DND-41 (cell line): ENCODE measurements around the gene PLEK2.

Source experiments
- EZH2 ChIP-seq: IDR thresholded peaks from 3 replicates; pipeline ENCODE4 v1.6.1; 2012; ENCODE audit warnings: borderline replicate concordance, low read depth, mild to moderate bottlenecking, moderate library complexity, low read length, inconsistent platforms; ENCODE audit not compliant: severe bottlenecking
- TF ChIP-seq, protein P1 (sequence below): IDR thresholded peaks from 2 replicates; pipeline ENCODE4 v1.5.1; 2012; ENCODE audit warnings: borderline replicate concordance, low read length, moderate library complexity, mild to moderate bottlenecking; ENCODE audit not compliant: poor library complexity, severe bottlenecking; ENCODE audit errors: extremely low read depth

DNA sequence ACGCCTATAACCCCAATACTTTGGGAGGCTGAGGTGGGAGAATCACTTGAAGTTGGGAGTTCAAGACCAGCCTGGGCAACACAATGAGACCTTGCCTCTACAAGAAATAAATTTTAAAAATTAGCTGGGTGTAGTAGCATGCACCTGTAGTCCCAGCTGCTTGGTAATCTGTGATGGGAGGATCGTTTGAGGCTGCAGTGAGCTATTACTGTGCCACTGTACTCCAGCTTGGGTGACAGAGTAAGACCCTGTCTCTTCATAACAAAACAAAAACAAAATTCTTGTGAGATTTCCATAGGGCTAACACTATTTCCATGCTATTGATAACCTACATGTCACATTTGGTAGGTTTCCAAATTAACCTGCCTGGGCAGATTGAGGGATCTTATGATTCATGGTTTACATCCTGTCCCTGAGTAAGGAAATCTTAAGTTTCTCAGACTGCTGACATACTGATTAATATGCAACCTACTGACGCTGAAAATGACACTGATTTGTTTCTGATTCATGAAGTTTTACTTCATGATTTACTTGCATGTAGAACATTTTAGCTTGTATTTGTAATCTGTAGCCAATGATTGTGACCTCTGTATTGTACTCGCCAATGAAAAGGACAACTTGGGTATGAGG is 68.2 kb downstream of the PLEK2 start:
- TF ChIP-seq, protein P1, sequence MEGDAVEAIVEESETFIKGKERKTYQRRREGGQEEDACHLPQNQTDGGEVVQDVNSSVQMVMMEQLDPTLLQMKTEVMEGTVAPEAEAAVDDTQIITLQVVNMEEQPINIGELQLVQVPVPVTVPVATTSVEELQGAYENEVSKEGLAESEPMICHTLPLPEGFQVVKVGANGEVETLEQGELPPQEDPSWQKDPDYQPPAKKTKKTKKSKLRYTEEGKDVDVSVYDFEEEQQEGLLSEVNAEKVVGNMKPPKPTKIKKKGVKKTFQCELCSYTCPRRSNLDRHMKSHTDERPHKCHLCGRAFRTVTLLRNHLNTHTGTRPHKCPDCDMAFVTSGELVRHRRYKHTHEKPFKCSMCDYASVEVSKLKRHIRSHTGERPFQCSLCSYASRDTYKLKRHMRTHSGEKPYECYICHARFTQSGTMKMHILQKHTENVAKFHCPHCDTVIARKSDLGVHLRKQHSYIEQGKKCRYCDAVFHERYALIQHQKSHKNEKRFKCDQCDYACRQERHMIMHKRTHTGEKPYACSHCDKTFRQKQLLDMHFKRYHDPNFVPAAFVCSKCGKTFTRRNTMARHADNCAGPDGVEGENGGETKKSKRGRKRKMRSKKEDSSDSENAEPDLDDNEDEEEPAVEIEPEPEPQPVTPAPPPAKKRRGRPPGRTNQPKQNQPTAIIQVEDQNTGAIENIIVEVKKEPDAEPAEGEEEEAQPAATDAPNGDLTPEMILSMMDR: no peak
- no peak for TF ChIP-seq EZH2
